Fibroblast of lung (primary cell): ENCODE measurements around the gene SORBS1. TPM values are rescaled to one million over a fixed set of nuclear protein-coding genes. Genes with fewer than 3 reads are reported as not detected.

Experiments
- DNase-seq, 2 donors: peaks; one replicate each; pipeline versions ENCODE4 v3.0.0 to v3.0.0-alpha.2; 2010; ENCODE audit warnings: low read depth in 2 of 2
- H2AFZ ChIP-seq: 2 replicates; pipeline ENCODE4 v1.5.1; 2012; ENCODE audit warnings: low read length, control low read depth, inconsistent platforms
- H3K27ac ChIP-seq: 2 replicates; pipeline ENCODE4 v1.5.1; 2011; ENCODE audit warnings: low read length, control low read depth; ENCODE audit not compliant: insufficient read depth
- H3K27me3 ChIP-seq: 2 replicates; pipeline ENCODE4 v1.5.1; 2011; ENCODE audit warnings: mild to moderate bottlenecking, low read length; ENCODE audit not compliant: control insufficient read depth, insufficient read depth
- H3K36me3 ChIP-seq: 2 replicates; pipeline ENCODE4 v1.5.1; 2011; ENCODE audit warnings: low read length; ENCODE audit not compliant: control insufficient read depth, insufficient read depth
- H3K4me1 ChIP-seq: 2 replicates; pipeline ENCODE4 v1.5.1; 2011; ENCODE audit warnings: low read length; ENCODE audit not compliant: control insufficient read depth, insufficient read depth; ENCODE audit errors: extremely low read depth
- H3K4me2 ChIP-seq: 2 replicates; pipeline ENCODE4 v1.5.1; 2011; ENCODE audit warnings: low read length, control low read depth; ENCODE audit not compliant: insufficient read depth; ENCODE audit errors: extremely low read depth
- H3K4me3 ChIP-seq, 4 experiments: fragments of 200-600 bp in 1 of 4; sonication (generic) in 1 of 4; replicated peaks in 1 of 4; 2 replicates each; pipeline ENCODE4 v1.5.1; 2011 to 2016; ENCODE audit warnings: low read length in 4 of 4, low read depth in 3 of 4, mild to moderate bottlenecking in 3 of 4, control low read depth in 2 of 4, inconsistent platforms in 1 of 4, mixed read lengths in 1 of 4; ENCODE audit not compliant: insufficient read depth in 1 of 4; ENCODE audit errors: control extremely low read depth in 1 of 4
- H3K79me2 ChIP-seq: 2 replicates; pipeline ENCODE4 v1.5.1; 2012; ENCODE audit warnings: mild to moderate bottlenecking, low read length, inconsistent platforms; ENCODE audit not compliant: control insufficient read depth, insufficient read depth
- H3K9ac ChIP-seq: 2 replicates; pipeline ENCODE4 v1.5.1; 2011; ENCODE audit warnings: mild to moderate bottlenecking, low read length, control low read depth; ENCODE audit not compliant: insufficient read depth
- H3K9me3 ChIP-seq: 2 replicates; pipeline ENCODE4 v1.5.1; 2012; ENCODE audit warnings: low read depth, low read length; ENCODE audit not compliant: control insufficient read depth, insufficient read depth
- H4K20me1 ChIP-seq: 2 replicates; pipeline ENCODE4 v1.5.1; 2011; ENCODE audit warnings: low read length; ENCODE audit not compliant: control insufficient read depth, insufficient read depth; ENCODE audit errors: extremely low read depth
- EZH2 ChIP-seq: IDR thresholded peaks from 2 replicates; pipeline ENCODE4 v1.5.1; 2012; ENCODE audit warnings: low read length, control low read depth, mild to moderate bottlenecking; ENCODE audit errors: missing control alignments
- polyA plus RNA-seq, 2 donors: library from polyadenylated mRNA; depleted of rRNA in 1 of 2; stranded (reverse) in 1 of 2; unstranded in 1 of 2; fragments of >200 nt; gene quantifications; 2 replicates each; pipeline ENCODE4 v1.2.1, GENCODE V29; 2011 to 2012; ENCODE audit warnings: missing spikeins in 1 of 2
- total RNA-seq: library from RNA; depleted of rRNA; stranded (reverse); fragments of >200 nt; gene quantifications from 2 replicates; pipeline ENCODE4 v1.2.1, GENCODE V29; 2014
- TF ChIP-seq, protein P1 (sequence below), 2 donors: IDR thresholded peaks in 1 of 2; conservative IDR thresholded peaks in 1 of 2; 1 replicate in 1 of 2; 2 replicates in 1 of 2; pipeline ENCODE4 v1.5.1; 2011 to 2012; ENCODE audit warnings: low read length in 2 of 2, control low read depth in 1 of 2, inconsistent platforms in 1 of 2, low read depth in 1 of 2, mild to moderate bottlenecking in 1 of 2

Gene SORBS1
- total and polyA plus RNA-seq, 2 donors (not counting 1 experiment from before 2014, with no cell fraction given): 0.33 to 0.50 TPM

DNA sequence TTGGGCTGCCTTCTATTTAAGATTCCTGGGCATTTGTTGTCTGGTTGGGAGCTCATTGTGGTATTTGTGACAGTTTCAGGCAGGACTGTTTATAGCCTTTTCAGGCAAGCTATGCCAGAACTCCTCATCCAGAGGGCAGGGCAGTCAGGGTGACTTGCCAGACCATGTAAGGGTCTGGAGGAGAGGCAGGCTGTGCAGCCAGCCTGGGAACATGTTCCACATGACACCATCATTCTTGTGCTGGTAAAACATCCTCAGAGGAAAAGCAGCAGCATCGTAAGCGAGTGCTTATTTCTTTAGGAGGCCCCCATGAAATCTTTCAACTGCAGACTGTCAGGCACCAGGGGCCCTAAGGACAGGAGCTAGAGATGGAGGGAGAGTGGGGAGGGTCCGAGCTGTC is 44.0 kb upstream of the SORBS1 start:
- Histone ChIP-seq H3K4me2 (no peak overlapping the region), H3K27ac (no peak overlapping the region), H3K79me2 (no peaks in the 10 kb centered on the region), H2AFZ (no peak overlapping the region), H3K36me3 (peaks cover 7% of the 10 kb centered on the region), H3K27me3 (no peaks in the 10 kb centered on the region), H4K20me1 (no peaks in the 10 kb centered on the region), H3K4me1 (no peaks in the 10 kb centered on the region), H3K4me3 (no peak overlapping the region), H3K9ac (no peak overlapping the region), H3K9me3 (no peaks in the 10 kb centered on the region)
- peak in 1 of 2 donors; percentile 4 for DNase-seq
- TF ChIP-seq, protein P1, sequence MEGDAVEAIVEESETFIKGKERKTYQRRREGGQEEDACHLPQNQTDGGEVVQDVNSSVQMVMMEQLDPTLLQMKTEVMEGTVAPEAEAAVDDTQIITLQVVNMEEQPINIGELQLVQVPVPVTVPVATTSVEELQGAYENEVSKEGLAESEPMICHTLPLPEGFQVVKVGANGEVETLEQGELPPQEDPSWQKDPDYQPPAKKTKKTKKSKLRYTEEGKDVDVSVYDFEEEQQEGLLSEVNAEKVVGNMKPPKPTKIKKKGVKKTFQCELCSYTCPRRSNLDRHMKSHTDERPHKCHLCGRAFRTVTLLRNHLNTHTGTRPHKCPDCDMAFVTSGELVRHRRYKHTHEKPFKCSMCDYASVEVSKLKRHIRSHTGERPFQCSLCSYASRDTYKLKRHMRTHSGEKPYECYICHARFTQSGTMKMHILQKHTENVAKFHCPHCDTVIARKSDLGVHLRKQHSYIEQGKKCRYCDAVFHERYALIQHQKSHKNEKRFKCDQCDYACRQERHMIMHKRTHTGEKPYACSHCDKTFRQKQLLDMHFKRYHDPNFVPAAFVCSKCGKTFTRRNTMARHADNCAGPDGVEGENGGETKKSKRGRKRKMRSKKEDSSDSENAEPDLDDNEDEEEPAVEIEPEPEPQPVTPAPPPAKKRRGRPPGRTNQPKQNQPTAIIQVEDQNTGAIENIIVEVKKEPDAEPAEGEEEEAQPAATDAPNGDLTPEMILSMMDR (conservative IDR thresholded peaks at IDR 0.05 in 1 of 2, IDR thresholded peaks at IDR 0.05 in 1 of 2; ENCODE audit: low read depth in 1 of 2, low read length in 2 of 2): no peak
- no peak for TF ChIP-seq EZH2

DNA sequence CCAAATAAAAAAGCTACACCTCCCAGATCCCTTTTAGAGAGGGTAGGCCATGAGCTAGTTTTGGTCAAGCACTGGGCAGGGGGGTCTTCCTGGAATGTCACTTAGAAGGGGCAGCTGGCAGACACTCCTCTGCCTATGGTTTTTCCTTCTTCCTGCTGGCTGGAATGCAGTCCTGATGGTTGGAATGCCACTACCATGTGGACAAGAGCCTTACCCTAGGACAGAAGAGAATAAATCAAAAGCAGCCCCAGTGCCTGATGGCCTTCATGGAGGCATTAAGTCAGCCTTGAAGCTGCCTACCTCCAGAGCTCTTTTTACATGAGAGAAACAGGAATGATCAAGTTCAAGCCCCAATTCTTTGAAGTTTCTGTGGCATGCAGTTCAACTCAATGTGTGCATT is 43.5 kb upstream of the SORBS1 start:
- Histone ChIP-seq H3K79me2 (no peaks in the 10 kb centered on the region), H3K4me3 (no peak overlapping the region), H3K27me3 (no peaks in the 10 kb centered on the region), H3K4me2 (no peak overlapping the region), H3K27ac (no peak overlapping the region), H3K4me1 (no peaks in the 10 kb centered on the region), H3K9me3 (no peaks in the 10 kb centered on the region), H3K9ac (no peak overlapping the region), H3K36me3 (peaks cover 3% of the 10 kb centered on the region), H2AFZ (no peak overlapping the region), H4K20me1 (no peaks in the 10 kb centered on the region)
- TF ChIP-seq, protein P1 (conservative IDR thresholded peaks at IDR 0.05 in 1 of 2, IDR thresholded peaks at IDR 0.05 in 1 of 2; ENCODE audit: low read depth in 1 of 2, low read length in 2 of 2): no peak
- TF ChIP-seq EZH2: no peak
- peak in 1 of 2 donors; percentile 8 for DNase-seq

DNA sequence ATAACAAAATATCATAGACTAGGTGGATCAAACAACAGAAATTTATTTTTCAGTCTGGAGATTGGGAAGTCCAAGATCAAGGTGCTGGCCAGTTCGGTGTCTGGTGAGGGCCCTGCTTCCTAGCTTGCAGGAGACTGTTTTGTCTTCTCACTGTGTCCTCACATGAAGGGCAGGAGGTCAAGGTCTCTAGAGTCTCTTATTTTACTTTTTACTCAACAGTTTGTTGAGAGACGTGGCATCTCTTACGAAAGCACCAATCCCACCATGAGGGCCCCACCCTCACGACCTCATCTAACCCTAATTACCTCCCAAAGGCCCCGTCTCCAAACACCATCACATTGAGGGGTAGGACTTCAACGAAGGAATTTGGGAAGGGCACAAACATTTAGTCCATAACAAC is 41.2 kb upstream of the SORBS1 start:
- H3K4me3 ChIP-seq: no peak overlapping the region
- TF ChIP-seq, protein P1 (conservative IDR thresholded peaks at IDR 0.05 in 1 of 2, IDR thresholded peaks at IDR 0.05 in 1 of 2; ENCODE audit: low read depth in 1 of 2, low read length in 2 of 2): no peak
- no peaks in the 10 kb centered on the region for H3K79me2 ChIP-seq
- no peak overlapping the region for H3K27ac ChIP-seq
- H2AFZ ChIP-seq: no peak overlapping the region
- DNase-seq: no peak
- H3K36me3 ChIP-seq: peaks cover 3% of the 10 kb centered on the region
- H3K27me3 ChIP-seq: no peaks in the 10 kb centered on the region
- H3K4me2 ChIP-seq: no peak overlapping the region
- H3K4me1 ChIP-seq: no peaks in the 10 kb centered on the region
- no peaks in the 10 kb centered on the region for H4K20me1 ChIP-seq
- H3K9ac ChIP-seq: no peak overlapping the region
- no peaks in the 10 kb centered on the region for H3K9me3 ChIP-seq
